Measurements from ENCODE around the gene FNDC3A.

Gene FNDC3A

DNA sequence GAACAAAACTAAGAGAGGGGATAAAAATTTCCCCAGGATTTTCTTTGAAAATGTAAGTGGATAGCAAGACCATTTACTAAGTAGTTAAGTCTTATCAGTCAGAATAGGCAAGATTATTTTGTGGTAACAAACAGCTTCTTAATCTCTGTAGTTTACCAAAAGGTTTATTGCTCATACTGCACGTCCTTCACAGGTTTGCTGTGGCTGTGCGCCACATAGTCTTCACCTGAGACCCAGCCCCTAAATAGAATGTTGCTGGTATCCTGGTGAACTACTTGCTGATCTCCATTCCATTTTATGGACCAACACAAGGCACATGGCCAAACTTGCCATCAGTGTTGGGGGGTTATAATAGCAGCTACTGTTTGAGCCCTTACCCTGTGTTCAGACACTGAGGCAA lies 44.6 kb downstream of the FNDC3A start:
- no peaks in the 10 kb centered on the region for H3K36me3 ChIP-seq (ENCODE audit: insufficient read depth, low read length)
- H3K9me3 ChIP-seq (ENCODE audit: low read length), result no peaks in the 10 kb centered on the region
- H3K9ac ChIP-seq (ENCODE audit: low read length), result no peak overlapping the region
- peaks cover 4% of the 10 kb centered on the region for H3K4me1 ChIP-seq (ENCODE audit: insufficient read depth, low read length)
- no peak overlapping the region for H3K4me3 ChIP-seq (ENCODE audit: low read depth in 1 of 2, low read length in 2 of 2)
- no peak overlapping the region for H3K27ac ChIP-seq (ENCODE audit: low read depth, low read length)
- H3K27me3 ChIP-seq (ENCODE audit: control insufficient read depth in 1 of 2, insufficient read depth in 2 of 2, low read length in 2 of 2), result no peaks in the 10 kb centered on the region

DNA sequence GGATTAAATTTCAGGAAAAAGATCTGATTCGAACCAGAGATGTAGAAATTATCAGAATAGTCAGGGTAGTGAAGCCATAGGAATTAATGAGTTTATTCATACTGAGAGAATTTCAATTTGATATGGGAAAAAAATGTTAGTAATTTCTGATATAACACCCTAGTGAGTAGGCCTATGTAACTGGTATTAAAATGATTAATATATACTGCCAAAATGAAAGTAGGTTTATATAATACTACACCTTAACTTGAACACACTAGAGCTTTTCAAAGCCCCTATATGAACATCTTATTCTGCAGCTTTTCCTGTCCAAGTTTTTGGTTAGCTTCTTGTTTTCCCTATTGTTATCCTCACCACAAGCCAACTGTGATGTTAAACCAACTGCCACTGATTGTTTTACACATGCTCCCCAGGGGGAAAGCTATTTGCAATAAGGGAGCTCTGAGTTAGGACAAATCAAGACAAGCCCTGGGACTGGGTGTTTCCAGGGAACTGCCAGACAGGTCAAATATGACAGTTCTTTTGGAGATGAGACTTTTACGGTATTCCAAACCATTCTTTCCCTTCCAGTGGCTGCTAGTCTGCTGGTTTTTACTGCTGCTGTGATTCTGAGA lies 45.3 kb downstream of the FNDC3A start:
- peaks cover 4% of the 10 kb centered on the region for H3K4me1 ChIP-seq (ENCODE audit: insufficient read depth, low read length)
- no peak overlapping the region for H3K4me3 ChIP-seq (ENCODE audit: low read depth in 1 of 2, low read length in 2 of 2)
- no peaks in the 10 kb centered on the region for H3K36me3 ChIP-seq (ENCODE audit: insufficient read depth, low read length)
- H3K27me3 ChIP-seq (ENCODE audit: control insufficient read depth in 1 of 2, insufficient read depth in 2 of 2, low read length in 2 of 2), result no peaks in the 10 kb centered on the region
- no peak overlapping the region for H3K27ac ChIP-seq (ENCODE audit: low read depth, low read length)
- H3K9me3 ChIP-seq (ENCODE audit: low read length), result no peaks in the 10 kb centered on the region
- H3K9ac ChIP-seq (ENCODE audit: low read length), result no peak overlapping the region

DNA sequence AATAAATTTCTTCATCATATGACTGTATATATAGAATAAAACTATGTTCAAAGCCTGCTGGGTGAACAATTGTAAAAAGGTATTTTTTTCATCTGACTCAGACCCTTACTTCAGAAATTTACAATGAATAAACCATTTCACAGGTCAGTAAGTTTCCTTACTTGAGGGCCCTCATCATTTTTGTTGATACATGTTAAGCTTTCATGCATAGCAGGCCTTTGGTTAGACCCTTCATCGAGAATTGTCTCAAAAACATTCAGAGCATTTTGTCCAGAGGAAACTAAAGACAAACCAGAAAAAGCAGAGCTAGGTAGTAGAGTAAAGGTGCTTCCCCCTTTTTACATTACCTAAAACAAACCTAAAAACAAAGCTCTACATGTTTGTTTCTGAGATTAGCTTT lies 46.2 kb downstream of the FNDC3A start:
- no peak overlapping the region for H3K9ac ChIP-seq (ENCODE audit: low read length)
- H3K27me3 ChIP-seq (ENCODE audit: control insufficient read depth in 1 of 2, insufficient read depth in 2 of 2, low read length in 2 of 2), result no peaks in the 10 kb centered on the region
- no peaks in the 10 kb centered on the region for H3K36me3 ChIP-seq (ENCODE audit: insufficient read depth, low read length)
- H3K9me3 ChIP-seq (ENCODE audit: low read length), result no peaks in the 10 kb centered on the region
- no peak overlapping the region for H3K27ac ChIP-seq (ENCODE audit: low read depth, low read length)
- peaks cover 4% of the 10 kb centered on the region for H3K4me1 ChIP-seq (ENCODE audit: insufficient read depth, low read length)
- H3K4me3 ChIP-seq (ENCODE audit: low read depth in 1 of 2, low read length in 2 of 2), result no peak overlapping the region

GRCh38 chr13:49022472-49023144 lies 46.9 kb downstream of the FNDC3A start:
- Histone ChIP-seq H3K27ac (ENCODE audit: low read depth, low read length) (no peak overlapping the region), H3K9ac (ENCODE audit: low read length) (no peak overlapping the region), H3K4me1 (ENCODE audit: insufficient read depth, low read length) (peaks cover 4% of the 10 kb centered on the region), H3K9me3 (ENCODE audit: low read length) (no peaks in the 10 kb centered on the region), H3K36me3 (ENCODE audit: insufficient read depth, low read length) (no peaks in the 10 kb centered on the region), H3K27me3 (ENCODE audit: control insufficient read depth in 1 of 2, insufficient read depth in 2 of 2, low read length in 2 of 2) (no peaks in the 10 kb centered on the region), H3K4me3 (ENCODE audit: low read depth in 1 of 2, low read length in 2 of 2) (no peak overlapping the region)

GRCh38 chr13:49023431-49023830 lies 47.7 kb downstream of the FNDC3A start:
- H3K4me1 ChIP-seq (ENCODE audit: insufficient read depth, low read length), result peaks cover 4% of the 10 kb centered on the region
- H3K9ac ChIP-seq (ENCODE audit: low read length), result no peak overlapping the region
- no peak overlapping the region for H3K4me3 ChIP-seq (ENCODE audit: low read depth in 1 of 2, low read length in 2 of 2)
- H3K27ac ChIP-seq (ENCODE audit: low read depth, low read length), result no peak overlapping the region
- no peaks in the 10 kb centered on the region for H3K9me3 ChIP-seq (ENCODE audit: low read length)
- H3K27me3 ChIP-seq (ENCODE audit: control insufficient read depth in 1 of 2, insufficient read depth in 2 of 2, low read length in 2 of 2), result no peaks in the 10 kb centered on the region
- H3K36me3 ChIP-seq (ENCODE audit: insufficient read depth, low read length), result no peaks in the 10 kb centered on the region

GRCh38 chr13:49026851-49027250 lies 51.1 kb downstream of the FNDC3A start:
- Histone ChIP-seq H3K27ac (ENCODE audit: low read depth, low read length) (no peak overlapping the region), H3K4me1 (ENCODE audit: insufficient read depth, low read length) (no peaks in the 10 kb centered on the region), H3K9me3 (ENCODE audit: low read length) (no peaks in the 10 kb centered on the region), H3K4me3 (ENCODE audit: low read depth in 1 of 2, low read length in 2 of 2) (no peak overlapping the region), H3K27me3 (ENCODE audit: control insufficient read depth in 1 of 2, insufficient read depth in 2 of 2, low read length in 2 of 2) (no peaks in the 10 kb centered on the region), H3K36me3 (ENCODE audit: insufficient read depth, low read length) (no peaks in the 10 kb centered on the region), H3K9ac (ENCODE audit: low read length) (no peak overlapping the region)

GRCh38 chr13:49029570-49029969 lies 53.9 kb downstream of the FNDC3A start:
- Histone ChIP-seq H3K9ac (ENCODE audit: low read length) (no peak overlapping the region), H3K4me3 (ENCODE audit: low read depth in 1 of 2, low read length in 2 of 2) (no peak overlapping the region), H3K4me1 (ENCODE audit: insufficient read depth, low read length) (no peaks in the 10 kb centered on the region), H3K27me3 (ENCODE audit: control insufficient read depth in 1 of 2, insufficient read depth in 2 of 2, low read length in 2 of 2) (no peaks in the 10 kb centered on the region), H3K27ac (ENCODE audit: low read depth, low read length) (no peak overlapping the region), H3K36me3 (ENCODE audit: insufficient read depth, low read length) (no peaks in the 10 kb centered on the region), H3K9me3 (ENCODE audit: low read length) (no peaks in the 10 kb centered on the region)

DNA sequence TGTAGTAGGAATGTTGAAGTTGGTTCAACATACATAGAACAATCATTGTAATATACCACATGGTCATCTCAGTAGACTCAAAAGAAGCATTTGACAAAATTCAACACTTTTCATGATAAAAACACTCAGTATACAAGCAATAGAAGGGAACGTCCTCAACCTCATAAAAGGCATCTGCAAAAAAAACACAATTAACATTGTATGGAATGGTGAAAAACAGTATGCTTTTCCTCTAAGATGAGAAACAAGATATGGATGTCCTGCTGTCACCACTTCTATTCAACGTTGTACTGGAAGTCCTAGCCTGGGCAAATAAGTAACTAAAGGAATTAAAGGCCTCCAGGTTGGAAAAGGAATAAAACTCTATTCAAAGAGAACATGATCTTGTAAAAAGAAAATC lies 54.5 kb downstream of the FNDC3A start:
- Histone ChIP-seq H3K4me1 (ENCODE audit: insufficient read depth, low read length) (no peaks in the 10 kb centered on the region), H3K9ac (ENCODE audit: low read length) (no peak overlapping the region), H3K36me3 (ENCODE audit: insufficient read depth, low read length) (no peaks in the 10 kb centered on the region), H3K27me3 (ENCODE audit: control insufficient read depth in 1 of 2, insufficient read depth in 2 of 2, low read length in 2 of 2) (no peaks in the 10 kb centered on the region), H3K4me3 (ENCODE audit: low read depth in 1 of 2, low read length in 2 of 2) (no peak overlapping the region), H3K9me3 (ENCODE audit: low read length) (no peaks in the 10 kb centered on the region), H3K27ac (ENCODE audit: low read depth, low read length) (no peak overlapping the region)

DNA sequence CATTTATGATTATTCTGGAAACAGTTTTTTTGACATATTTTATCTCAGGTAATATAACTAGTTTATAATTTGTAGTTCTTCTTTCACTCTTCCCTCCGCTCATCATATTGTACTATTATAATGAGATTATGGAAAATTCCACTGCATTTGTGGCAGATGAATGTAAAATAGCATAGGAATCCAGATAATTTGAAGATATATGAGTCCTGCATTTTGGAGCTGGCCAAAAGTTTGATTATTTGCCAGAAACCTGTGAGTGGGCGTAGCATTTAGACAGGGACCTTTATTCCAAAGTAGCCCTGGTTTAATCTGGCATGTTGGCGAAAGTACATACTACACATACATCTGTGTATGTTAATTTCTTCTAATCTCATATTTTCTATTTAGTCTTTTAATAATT lies 65.2 kb downstream of the FNDC3A start:
- no peak overlapping the region for H3K4me3 ChIP-seq (ENCODE audit: low read depth in 1 of 2, low read length in 2 of 2)
- H3K36me3 ChIP-seq (ENCODE audit: insufficient read depth, low read length), result no peaks in the 10 kb centered on the region
- H3K27ac ChIP-seq (ENCODE audit: low read depth, low read length), result no peak overlapping the region
- H3K9ac ChIP-seq (ENCODE audit: low read length), result no peak overlapping the region
- H3K27me3 ChIP-seq (ENCODE audit: control insufficient read depth in 1 of 2, insufficient read depth in 2 of 2, low read length in 2 of 2), result no peaks in the 10 kb centered on the region
- no peaks in the 10 kb centered on the region for H3K4me1 ChIP-seq (ENCODE audit: insufficient read depth, low read length)
- H3K9me3 ChIP-seq (ENCODE audit: low read length), result no peaks in the 10 kb centered on the region

- H3K27ac ChIP-seq (ENCODE audit: low read depth, low read length), result no peak overlapping the region
- H3K9me3 ChIP-seq (ENCODE audit: low read length), result no peaks in the 10 kb centered on the region
- H3K36me3 ChIP-seq (ENCODE audit: insufficient read depth, low read length), result no peaks in the 10 kb centered on the region
- H3K9ac ChIP-seq (ENCODE audit: low read length), result no peak overlapping the region
- no peak overlapping the region for H3K4me3 ChIP-seq (ENCODE audit: low read depth in 1 of 2, low read length in 2 of 2)
- no peaks in the 10 kb centered on the region for H3K4me1 ChIP-seq (ENCODE audit: insufficient read depth, low read length)
- no peaks in the 10 kb centered on the region for H3K27me3 ChIP-seq (ENCODE audit: control insufficient read depth in 1 of 2, insufficient read depth in 2 of 2, low read length in 2 of 2)
These were observed 66.8 kb downstream of the FNDC3A start for GRCh38 chr13:49042476-49042875.

- H3K4me3 ChIP-seq (ENCODE audit: low read depth in 1 of 2, low read length in 2 of 2), result no peak overlapping the region
- H3K27ac ChIP-seq (ENCODE audit: low read depth, low read length), result no peak overlapping the region
- H3K9me3 ChIP-seq (ENCODE audit: low read length), result no peaks in the 10 kb centered on the region
- no peak overlapping the region for H3K9ac ChIP-seq (ENCODE audit: low read length)
- H3K4me1 ChIP-seq (ENCODE audit: insufficient read depth, low read length), result no peaks in the 10 kb centered on the region
- no peaks in the 10 kb centered on the region for H3K36me3 ChIP-seq (ENCODE audit: insufficient read depth, low read length)
- H3K27me3 ChIP-seq (ENCODE audit: control insufficient read depth in 1 of 2, insufficient read depth in 2 of 2, low read length in 2 of 2), result no peaks in the 10 kb centered on the region
These were observed 68.3 kb downstream of the FNDC3A start for GRCh38 chr13:49044008-49044407.

- H3K4me1 ChIP-seq (ENCODE audit: insufficient read depth, low read length), result no peaks in the 10 kb centered on the region
- no peak overlapping the region for H3K4me3 ChIP-seq (ENCODE audit: low read depth in 1 of 2, low read length in 2 of 2)
- H3K27me3 ChIP-seq (ENCODE audit: control insufficient read depth in 1 of 2, insufficient read depth in 2 of 2, low read length in 2 of 2), result no peaks in the 10 kb centered on the region
- no peaks in the 10 kb centered on the region for H3K36me3 ChIP-seq (ENCODE audit: insufficient read depth, low read length)
- no peak overlapping the region for H3K9ac ChIP-seq (ENCODE audit: low read length)
- no peak overlapping the region for H3K27ac ChIP-seq (ENCODE audit: low read depth, low read length)
- no peaks in the 10 kb centered on the region for H3K9me3 ChIP-seq (ENCODE audit: low read length)
These were observed 69.1 kb downstream of the FNDC3A start for GRCh38 chr13:49044836-49045235.
